SK-N-SH (cell line): ENCODE measurements around the gene ACP6. TPM values are rescaled to one million over a fixed set of nuclear protein-coding genes. Genes with fewer than 3 reads are reported as not detected.

Experiments used
- CTCF ChIA-PET: fragments of 300-600, 350-600 bp; formaldehyde crosslinking; extraction: SDS; loops from one replicate; lab custom pipeline; 2021; lab: Yijun Ruan, JAX
- POLR2A ChIA-PET: fragments of 350-600 bp; sonication (Branson Sonifier 250); formaldehyde crosslinking; extraction: SDS; loops from one replicate; lab custom pipeline; 2020; ENCODE audit warnings: antibody characterized with exemption, inconsistent platforms; lab: Yijun Ruan, JAX
- DNase-seq: peaks from one replicate; pipeline ENCODE4 v3.0.0; 2012
- H2AFZ ChIP-seq: fragments of 200-600 bp; sonication (generic); 2 replicates; pipeline ENCODE4 v1.8.1; 2016; ENCODE audit warnings: antibody characterized with exemption, mild to moderate bottlenecking, low read depth
- H3F3A ChIP-seq: fragments of 200-600 bp; sonication (generic); replicated peaks from 2 replicates; pipeline ENCODE3; 2016; ENCODE audit warnings: antibody characterized with exemption, mild to moderate bottlenecking; ENCODE audit not compliant: insufficient read depth
- H3K27ac ChIP-seq, 2 experiments: fragments of 200-500 bp in 1 of 2; fragments of 200-600 bp in 1 of 2; sonication (Bioruptor generic) in 1 of 2; sonication (generic), shearing (Covaris generic) in 1 of 2; 2 replicates each; pipeline versions ENCODE4 v1.5.1 to v1.6.1; 2014 to 2016; ENCODE audit warnings: low read depth in 2 of 2, inconsistent platforms in 1 of 2, low read length in 1 of 2, mild to moderate bottlenecking in 1 of 2, mixed read lengths in 1 of 2
- H3K27me3 ChIP-seq: fragments of 200-600 bp; sonication (generic), shearing (Covaris generic); 2 replicates; pipeline ENCODE4 v1.6.1; 2016; ENCODE audit warnings: mixed run types; ENCODE audit not compliant: insufficient read depth
- H3K36me3 ChIP-seq, 2 experiments: fragments of 200-500 bp in 1 of 2; fragments of 200-600 bp in 1 of 2; sonication (Bioruptor generic) in 1 of 2; sonication (generic) in 1 of 2; replicated peaks in 1 of 2; 2 replicates each; pipeline versions ENCODE3 to v1.5.1; 2014 to 2016; ENCODE audit warnings: low read length in 1 of 2, mild to moderate bottlenecking in 1 of 2; ENCODE audit not compliant: insufficient read depth in 2 of 2, control insufficient read depth in 1 of 2
- H3K4me1 ChIP-seq, 2 experiments: fragments of 200-500 bp in 1 of 2; fragments of 200-600 bp in 1 of 2; sonication (Bioruptor generic) in 1 of 2; sonication (generic), shearing (Covaris generic) in 1 of 2; 2 replicates each; pipeline versions ENCODE4 v1.5.1 to v1.6.1; 2014 to 2016; ENCODE audit warnings: low read depth in 1 of 2, low read length in 1 of 2, mixed run types in 1 of 2; ENCODE audit not compliant: insufficient read depth in 2 of 2, control insufficient read depth in 1 of 2
- H3K4me2 ChIP-seq: fragments of 200-600 bp; sonication (generic), shearing (Covaris generic); 2 replicates; pipeline ENCODE4 v1.6.1; 2017; ENCODE audit warnings: mixed run types
- H3K4me3 ChIP-seq, 2 experiments: fragments of 200-500 bp in 1 of 2; fragments of 200-600 bp in 1 of 2; sonication (Bioruptor generic) in 1 of 2; sonication (generic), shearing (Covaris generic) in 1 of 2; 2 replicates each; pipeline versions ENCODE4 v1.5.1 to v1.8.1; 2014 to 2016; ENCODE audit warnings: low read depth in 2 of 2, inconsistent platforms in 1 of 2, low read length in 1 of 2, mild to moderate bottlenecking in 1 of 2, mixed read lengths in 1 of 2, moderate library complexity in 1 of 2
- H3K79me2 ChIP-seq: fragments of 200-600 bp; sonication (generic); 2 replicates; pipeline ENCODE4 v1.8.1; 2017; ENCODE audit warnings: mild to moderate bottlenecking; ENCODE audit not compliant: insufficient read depth
- H3K9ac ChIP-seq: fragments of 200-600 bp; sonication (generic); 2 replicates; pipeline ENCODE4 v1.6.1; 2017; ENCODE audit warnings: mixed run types
- H3K9me2 ChIP-seq: fragments of 200-600 bp; sonication (generic); 2 replicates; pipeline ENCODE4 v1.6.1; 2017; ENCODE audit warnings: mixed run types
- H3K9me3 ChIP-seq: fragments of 200-600 bp; sonication (generic); 2 replicates; pipeline ENCODE4 v1.6.1; 2017; ENCODE audit warnings: mixed run types, mild to moderate bottlenecking, moderate library complexity
- H4K20me1 ChIP-seq: fragments of 200-600 bp; sonication (generic); 2 replicates; pipeline ENCODE4 v1.6.1; 2017; ENCODE audit warnings: mild to moderate bottlenecking, mixed run types; ENCODE audit not compliant: insufficient read depth
- CHD2 ChIP-seq: fragments of 150-350 bp; IDR thresholded peaks from 2 replicates; pipeline ENCODE4 v1.6.1; 2018; ENCODE audit warnings: low read length; ENCODE audit not compliant: partially characterized antibody
- CTCF ChIP-seq: fragments of 200-600 bp; sonication (generic); IDR thresholded peaks from 2 replicates; pipeline ENCODE4 v1.6.1; 2017; ENCODE audit warnings: antibody characterized with exemption, mild to moderate bottlenecking, moderate library complexity
- FOSL2 ChIP-seq: IDR thresholded peaks from 2 replicates; pipeline ENCODE4 v1.4.0; 2012; ENCODE audit warnings: low read depth, mild to moderate bottlenecking, moderate library complexity, borderline replicate concordance
- FOXJ3 ChIP-seq: sonication (generic); formaldehyde crosslinking; IDR thresholded peaks from 2 replicates; pipeline ENCODE4 v1.5.1; 2020; ENCODE audit warnings: mild to moderate bottlenecking, missing genetic modification reagents
- GABPA ChIP-seq: IDR thresholded peaks from 2 replicates; pipeline ENCODE4 v1.4.0; 2012; ENCODE audit warnings: low read depth, mild to moderate bottlenecking
- IRF3 ChIP-seq: fragments of 150-350 bp; IDR thresholded peaks from 2 replicates; pipeline ENCODE4 v1.6.1; 2016; ENCODE audit warnings: mild to moderate bottlenecking, low read depth, low read length
- JUND ChIP-seq: IDR thresholded peaks from 2 replicates; pipeline ENCODE4 v1.4.0; 2012
- MEF2A ChIP-seq: IDR thresholded peaks from 2 replicates; pipeline ENCODE4 v1.4.0; 2012; ENCODE audit warnings: low read depth, borderline replicate concordance
- NFIC ChIP-seq: IDR thresholded peaks from 2 replicates; pipeline ENCODE4 v1.4.0; 2012; ENCODE audit warnings: borderline replicate concordance
- RAD21 ChIP-seq: IDR thresholded peaks from 2 replicates; pipeline ENCODE4 v1.6.1; 2012; ENCODE audit warnings: mild to moderate bottlenecking, low read length
- REST ChIP-seq: IDR thresholded peaks from 2 replicates; pipeline ENCODE4 v1.6.1; 2012; ENCODE audit warnings: mild to moderate bottlenecking, low read depth, low read length, moderate library complexity
- RFX5 ChIP-seq: IDR thresholded peaks from 2 replicates; pipeline ENCODE4 v1.6.1; 2012; ENCODE audit warnings: mild to moderate bottlenecking, improper control_type of control experiment, low read length
- RXRA ChIP-seq: IDR thresholded peaks from 2 replicates; pipeline ENCODE4 v1.4.0; 2012; ENCODE audit warnings: low read depth, mild to moderate bottlenecking, borderline replicate concordance
- SMC3 ChIP-seq: IDR thresholded peaks from 2 replicates; pipeline ENCODE4 v1.6.1; 2012; ENCODE audit warnings: low read depth, low read length, improper control_type of control experiment
- TAF1 ChIP-seq: IDR thresholded peaks from 2 replicates; pipeline ENCODE4 v1.6.1; 2012; ENCODE audit warnings: low read depth, mild to moderate bottlenecking, low read length, moderate library complexity, borderline replicate concordance
- TEAD4 ChIP-seq: IDR thresholded peaks from 2 replicates; pipeline ENCODE4 v1.4.0; 2012; ENCODE audit warnings: mild to moderate bottlenecking, borderline replicate concordance; ENCODE audit not compliant: insufficient read depth
- YY1 ChIP-seq: IDR thresholded peaks from 2 replicates; pipeline ENCODE4 v1.4.0; 2012; ENCODE audit warnings: low read depth, mild to moderate bottlenecking
- WGBS: methylation state at CpG from one replicate; pipeline ENCODE4 v1.1.6; 2017; ENCODE audit warnings: low lambda C conversion rate; 5-methylcytosine and 5-hydroxymethylcytosine counted together
- polyA plus RNA-seq, 3 experiments: library from polyadenylated mRNA; depleted of rRNA; stranded (reverse); fragments of >200 nt; gene quantifications; 2 replicates each; pipeline ENCODE4 v1.2.3, GENCODE V29; 2012

Gene ACP6
- polyA plus RNA-seq, 1 of the 3 experiments (the other 2 are of a cell fraction) = 10.9 TPM

GRCh38 chr1:147624529-147624928, 45.8 kb downstream of the ACP6 start (continued):
- TF ChIP-seq TAF1 = no peak
- no peak for TF ChIP-seq FOXJ3 (CRISPR knock-in tag)

GRCh38 chr1:147624011-147624410, 46.3 kb downstream of the ACP6 start:
- Histone ChIP-seq H3K79me2 (no peaks in the 10 kb centered on the region), H2AFZ (no peak overlapping the region), H3K9ac (no peak overlapping the region), H3K4me2 (no peak overlapping the region), H3K9me3 (no peaks in the 10 kb centered on the region), H3K27me3 (no peaks in the 10 kb centered on the region), H3K27ac (no peak overlapping the region), H3K36me3 (peaks cover 14 to 69% of the 10 kb centered on the region in 2 experiments), H3K4me1 (no peaks in the 10 kb centered on the region; a peak in 1 of 4 replicates), H3F3A (peaks cover 3% of the 10 kb centered on the region), H4K20me1 (no peaks in the 10 kb centered on the region), H3K9me2 (no peaks in the 10 kb centered on the region), H3K4me3 (no peak overlapping the region)
- 100% methylated on average over 5 of the region's 8 CpGs for WGBS
- no peak for DNase-seq
- TF ChIP-seq CTCF (no peak), IRF3 (no peak), NFIC (no peak), JUND (no peak), SMC3 (no peak), GABPA (no peak), CHD2 (no peak), MEF2A (no peak), FOSL2 (no peak), YY1 (no peak), TEAD4 (no peak), RAD21 (no peak), REST (no peak), RFX5 (no peak), RXRA (no peak)
- ChIA-PET CTCF (interaction anchor here (1.4 to 5.8 kb wide), 2 partner anchors 16 to 84 kb away, joined by 7 to 34 read pairs; no protein-coding TSS in a partner anchor), POLR2A (no interaction called here)
